NCI-H748 treated with DMSO at 0.1 percent for 48 hours (cell line): ENCODE measurements around the gene TEDC1.

Experiments
- DNase-seq: peaks from one replicate; lab custom pipeline; 2025; lab: John Stamatoyannopoulos, UW

Gene TEDC1

GRCh38 chr14:105526776-105527380 lies 35.8 kb downstream of the TEDC1 start:
- no peak for DNase-seq

- DNase-seq = no peak
Measured at GRCh38 chr14:105527381-105527825, 36.4 kb downstream of the TEDC1 start.

GRCh38 chr14:105527826-105528585 lies 37.0 kb downstream of the TEDC1 start:
- DNase-seq = peak; percentile 53

GRCh38 chr14:105528586-105529318 lies 37.7 kb downstream of the TEDC1 start:
- no peak for DNase-seq

GRCh38 chr14:105529319-105529568 lies 38.2 kb downstream of the TEDC1 start:
- no peak for DNase-seq

GRCh38 chr14:105529569-105530284 lies 38.7 kb downstream of the TEDC1 start:
- DNase-seq = no peak

GRCh38 chr14:105530285-105531087 lies 39.4 kb downstream of the TEDC1 start:
- no peak for DNase-seq

GRCh38 chr14:105531088-105531893 lies 40.2 kb downstream of the TEDC1 start:
- DNase-seq = no peak

- no peak for DNase-seq
Measured at GRCh38 chr14:105531894-105532623, 41.0 kb downstream of the TEDC1 start.

- DNase-seq = no peak
Measured at GRCh38 chr14:105532735-105533141, 41.7 kb downstream of the TEDC1 start.

GRCh38 chr14:105533391-105533790 lies 42.3 kb downstream of the TEDC1 start:
- DNase-seq = no peak

GRCh38 chr14:105533811-105534498 lies 42.9 kb downstream of the TEDC1 start:
- no peak for DNase-seq

GRCh38 chr14:105534586-105534985 lies 43.5 kb downstream of the TEDC1 start:
- DNase-seq = no peak

GRCh38 chr14:105536051-105536450 lies 45.0 kb downstream of the TEDC1 start:
- DNase-seq = no peak

- no peak for DNase-seq
Measured at GRCh38 chr14:105536691-105537579, 45.9 kb downstream of the TEDC1 start.

GRCh38 chr14:105537580-105538474 lies 46.8 kb downstream of the TEDC1 start:
- DNase-seq = peak; percentile 11

- no peak for DNase-seq
Measured at GRCh38 chr14:105538481-105539049, 47.5 kb downstream of the TEDC1 start.
